Measurements from ENCODE around the gene SPINK4. TPM values are rescaled to one million over a fixed set of nuclear protein-coding genes. Genes with fewer than 3 reads are reported as not detected.
A peak's percentile ranks its signal among the peaks of the same experiment; 100 is the strongest.

Gene SPINK4
- not detected in 2 replicates for total RNA-seq (2021)
- long read RNA-seq = 0 reads

- Histone ChIP-seq H3K23ac (ENCODE audit: insufficient read length, low read depth, low read length) (no peak within 1 kb of the TSS), H3K79me1 (ENCODE audit: insufficient read depth, low read depth, low read length, poor library complexity, severe bottlenecking) (no peaks in the 10 kb centered on the region), H3K9me3 (ENCODE audit: control insufficient read depth, low read depth, low read length) (no peaks in the 10 kb centered on the region), H4K5ac (ENCODE audit: insufficient read length, low read depth, low read length) (no peak within 1 kb of the TSS), H3K79me2 (ENCODE audit: insufficient read depth, low read length) (no peaks in the 10 kb centered on the region; the same call in 1 of the 2 replicates), H2BK15ac (ENCODE audit: low read depth, low read length) (no peak within 1 kb of the TSS), H4K20me1 (ENCODE audit: control insufficient read depth, insufficient read depth, insufficient read length) (no peaks in the 10 kb centered on the region), H3K23me2 (ENCODE audit: insufficient read length, low read depth, low read length, poor library complexity, severe bottlenecking) (no peaks in the 10 kb centered on the region), H2BK5ac (ENCODE audit: insufficient read length, low read length) (no peak within 1 kb of the TSS), H3K18ac (ENCODE audit: insufficient read length, low read depth, low read length) (no peak within 1 kb of the TSS), H2BK12ac (ENCODE audit: insufficient read length, low read depth, low read length) (no peak within 1 kb of the TSS), H3K4ac (ENCODE audit: low read depth, low read length) (no peak within 1 kb of the TSS), H2AK5ac (ENCODE audit: insufficient read length, low read length) (no peak within 1 kb of the TSS), H2BK20ac (ENCODE audit: low read depth, low read length, poor library complexity, severe bottlenecking) (no peak within 1 kb of the TSS), H2AFZ (ENCODE audit: low read length) (no peak within 1 kb of the TSS), H3K9ac (ENCODE audit: extremely low read depth, insufficient read length, low read length) (no peak within 1 kb of the TSS), H4K91ac (ENCODE audit: insufficient read length, low read depth, low read length) (no peak within 1 kb of the TSS), H2BK120ac (ENCODE audit: low read depth, low read length, poor library complexity, severe bottlenecking) (no peak within 1 kb of the TSS), H3K14ac (ENCODE audit: insufficient read depth, low read length) (no peak within 1 kb of the TSS), H3K4me2 (ENCODE audit: insufficient read depth, insufficient read length, low read length) (no peak within 1 kb of the TSS), H3K56ac (ENCODE audit: insufficient read length, low read depth, low read length) (no peak within 1 kb of the TSS), H4K8ac (replicated peaks; ENCODE audit: insufficient read length, low read depth, low read length) (no peak within 1 kb of the TSS), H3K4me1 (ENCODE audit: insufficient read depth, low read length) (no peaks in the 10 kb centered on the region), H3T11ph (ENCODE audit: low read length) (no peak within 1 kb of the TSS), H3K27me3 (ENCODE audit: insufficient read depth, low read length) (no peaks in the 10 kb centered on the region), H3K27ac (ENCODE audit: insufficient read length, low read depth, low read length) (no peak within 1 kb of the TSS)
- no CpG with 5 or more reads among the region's 7 CpGs for WGBS (ENCODE audit: extremely low coverage, insufficient read length, low lambda C conversion rate)
- no peak within 1 kb of the TSS; a peak in 1 of 5 replicates for H3K4me3 Mint-ChIP-seq
- H3K4me1 Mint-ChIP-seq = no peaks in the 10 kb centered on the region; a peak in 1 of 4 replicates
- no peak for TF ChIP-seq CTCF (conservative IDR thresholded peaks at IDR 0.05)
- peaks cover 23% of the 10 kb centered on the region for H3K27me3 Mint-ChIP-seq (ENCODE audit: low read depth)
- no peaks in the 10 kb centered on the region for H3K36me3 Mint-ChIP-seq (ENCODE audit: insufficient read depth in 1 of 3, low read depth in 3 of 3)
- H3K9me3 Mint-ChIP-seq = no peaks in the 10 kb centered on the region
- peak within 1 kb of the TSS in 2 of 3 experiments; percentile 32 to 49; a peak in 2 of 7 replicates for H3K27ac Mint-ChIP-seq
- no peak for DNase-seq
Observed at GRCh38 chr9:33239921-33240320, at the start of gene SPINK4. Gene SPINK4 (plus strand): TSS chr9:33240167. CDS start chr9:33240209, 42 bp downstream.
